ENCODE results near the gene TRAF2. TPM values are rescaled to one million over a fixed set of nuclear protein-coding genes. Genes with fewer than 3 reads are reported as not detected.

The TRAF2 gene
- total and polyA plus RNA-seq, 2 of the 4 experiments (the other 2 are of a cell fraction): 6.6 to 12.0 TPM

DNA sequence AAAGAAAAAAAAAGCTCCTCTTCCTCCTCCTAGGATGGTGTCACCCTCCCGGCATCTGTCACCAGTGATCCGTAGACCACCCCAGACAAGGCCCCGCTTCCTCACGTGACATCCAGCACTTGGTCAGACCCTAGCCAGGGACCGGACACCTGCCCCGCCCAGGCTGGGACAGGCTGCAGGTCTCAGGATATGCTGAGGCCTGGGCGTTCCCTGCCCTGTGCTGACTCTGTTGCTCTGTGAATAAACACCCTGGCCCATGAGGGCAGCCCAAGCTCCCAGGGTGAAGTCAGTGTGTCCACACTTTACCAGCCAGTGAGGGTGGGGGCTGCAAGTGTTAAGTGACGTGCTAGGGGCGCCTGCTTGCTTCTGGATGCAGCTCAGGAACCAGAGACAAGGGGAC lies 25.8 kb upstream of the TRAF2 start:
- dilution Hi-C loops (cut with HindIII; ENCODE audit: low sequenced_read_pairs, unreplicated experiment): no loop called here
- Histone ChIP-seq H4K5ac (ENCODE audit: low read depth, low read length) (no peak overlapping the region), H2AK5ac (ENCODE audit: low read depth, low read length) (no peak overlapping the region), H3K14ac (replicated peaks; ENCODE audit: low read depth, low read length) (no peak overlapping the region), H3K56ac (ENCODE audit: extremely low read depth, insufficient read depth, low read length) (no peak overlapping the region), H2BK120ac (ENCODE audit: low read depth, low read length) (no peak overlapping the region), H3K4me3 (ENCODE audit: insufficient read depth, low read depth, low read length) (no peak overlapping the region), H3K9me3 (ENCODE audit: control insufficient read depth, insufficient read depth, low read length) (no peaks in the 10 kb centered on the region), H2BK20ac (ENCODE audit: low read depth, low read length) (no peak overlapping the region), H3K79me1 (ENCODE audit: low read depth in 1 of 2, low read length in 2 of 2) (peaks cover 16 to 41% of the 10 kb centered on the region in 2 experiments), H3K18ac (ENCODE audit: low read depth, low read length) (no peak overlapping the region), H2AFZ (replicated peaks; ENCODE audit: low read length, poor library complexity) (no peak overlapping the region), H3K9ac (ENCODE audit: low read depth, low read length) (no peak overlapping the region), H2AK9ac (replicated peaks; ENCODE audit: low read depth, low read length, poor library complexity) (no peak overlapping the region), H3K4me1 (ENCODE audit: control insufficient read depth, insufficient read depth, low read length) (peaks cover 12% of the 10 kb centered on the region), H3K23ac (ENCODE audit: low read depth, low read length) (no peak overlapping the region), H4K8ac (ENCODE audit: low read depth in 2 of 2, low read length in 2 of 2) (no peak overlapping the region), H3K4me2 (ENCODE audit: low read depth, low read length) (no peak overlapping the region), H2BK5ac (ENCODE audit: low read depth, low read length, poor library complexity, severe bottlenecking) (no peak overlapping the region), H3K27ac (ENCODE audit: insufficient read depth, low read length) (no peak overlapping the region), H4K91ac (ENCODE audit: insufficient read depth, low read depth, low read length) (no peak overlapping the region), H3K4ac (ENCODE audit: low read depth, low read length) (no peak overlapping the region), H3K36me3 (ENCODE audit: control insufficient read depth, insufficient read depth, low read length) (peaks cover 35% of the 10 kb centered on the region), H2BK15ac (ENCODE audit: low read depth, low read length) (no peak overlapping the region), H4K20me1 (ENCODE audit: insufficient read depth, low read length) (peaks cover 16% of the 10 kb centered on the region), H3K27me3 (ENCODE audit: control insufficient read depth, insufficient read depth, low read length) (no peaks in the 10 kb centered on the region), H3K9me1 (ENCODE audit: insufficient read depth, low read length) (peaks cover 5% of the 10 kb centered on the region)
- no peak for TF ChIP-seq MAFK (IDR thresholded peaks at IDR 0.05; ENCODE audit: low read depth, low read length)
- TF ChIP-seq MXI1 (IDR thresholded peaks at IDR 0.05; ENCODE audit: borderline replicate concordance, low read depth, low read length): no peak
- no peak for TF ChIP-seq USF2 (IDR thresholded peaks at IDR 0.05; ENCODE audit: low read depth, low read length)
- TF ChIP-seq RAD21 (IDR thresholded peaks at IDR 0.05; ENCODE audit: low read length): no peak
- TF ChIP-seq CEBPB (IDR thresholded peaks at IDR 0.05; ENCODE audit: low read depth, low read length): no peak
- TF ChIP-seq SMC3 (IDR thresholded peaks at IDR 0.05; ENCODE audit: low read depth, low read length): no peak
- TF ChIP-seq RCOR1 (IDR thresholded peaks at IDR 0.05; ENCODE audit: insufficient replicate concordance, low read length): no peak
- no peak for TF ChIP-seq CHD1 (IDR thresholded peaks at IDR 0.05; ENCODE audit: low read depth, low read length)
- TF ChIP-seq RFX5 (IDR thresholded peaks at IDR 0.05; ENCODE audit: low read depth, low read length): no peak
- no TSS peak for BruUV-seq (replicated peaks)
- DNase-seq: no peak
- 88% methylated on average over 5 of the region's 9 CpGs; no CpG with 5 or more reads in 1 of the 2 experiments for WGBS, 2 experiments (ENCODE audit: extremely low coverage in 2 of 2, insufficient read length in 1 of 2)
- CTCF ChIA-PET: no interaction called here
- ATAC-seq (ENCODE audit: low read depth): no peak
- POLR2A ChIA-PET (ENCODE audit: unreplicated experiment): no interaction called here
- in situ Hi-C loops (cut with MboI; ENCODE audit: low sequenced_read_pairs): no loop called here
- intact Hi-C loops (cut with micrococcal nuclease): no loop called here
